Astrocyte (in vitro differentiated cells and primary cell): ENCODE results near the gene MKLN1. TPM values are rescaled to one million over a fixed set of nuclear protein-coding genes. Genes with fewer than 3 reads are reported as not detected.

ENCODE experiments used
- DNase-seq: peaks from one replicate; pipeline ENCODE4 v3.0.0-alpha.2; 2010; ENCODE audit warnings: low read depth
- FAIRE-seq: peaks from 2 replicates; lab custom pipeline; 2011; peaks lifted over from hg19 to GRCh38; lab: Jason Lieb, UNC
- H2AFZ ChIP-seq: 2 replicates; pipeline ENCODE4 v1.6.0; 2012; ENCODE audit warnings: low read depth, low read length, inconsistent platforms
- H3K27ac ChIP-seq: 2 replicates; pipeline ENCODE4 v1.5.1; 2011; ENCODE audit warnings: low read depth, low read length, inconsistent platforms
- H3K27me3 ChIP-seq: 2 replicates; pipeline ENCODE4 v1.6.0; 2011; ENCODE audit warnings: low read length, inconsistent platforms; ENCODE audit not compliant: insufficient read depth
- H3K36me3 ChIP-seq: 2 replicates; pipeline ENCODE4 v1.5.1; 2011; ENCODE audit warnings: low read length, inconsistent platforms; ENCODE audit not compliant: insufficient read depth
- H3K4me1 ChIP-seq: 2 replicates; pipeline ENCODE4 v1.5.1; 2011; ENCODE audit warnings: low read length, inconsistent platforms; ENCODE audit not compliant: insufficient read depth
- H3K4me2 ChIP-seq: 2 replicates; pipeline ENCODE4 v1.6.0; 2012; ENCODE audit warnings: low read length, inconsistent platforms
- H3K4me3 ChIP-seq: 2 replicates; pipeline ENCODE4 v1.5.1; 2011; ENCODE audit warnings: low read depth, mild to moderate bottlenecking, low read length, inconsistent platforms; ENCODE audit not compliant: insufficient read depth
- H3K79me2 ChIP-seq: 2 replicates; pipeline ENCODE4 v1.6.0; 2012; ENCODE audit warnings: mild to moderate bottlenecking, low read length, inconsistent platforms; ENCODE audit not compliant: insufficient read depth
- H3K9ac ChIP-seq: 2 replicates; pipeline ENCODE4 v1.6.0; 2012; ENCODE audit warnings: mild to moderate bottlenecking, low read length, inconsistent platforms
- H3K9me3 ChIP-seq: 2 replicates; pipeline ENCODE4 v1.5.1; 2012; ENCODE audit warnings: low read depth, mild to moderate bottlenecking, low read length, inconsistent platforms; ENCODE audit not compliant: insufficient read depth
- H4K20me1 ChIP-seq: 2 replicates; pipeline ENCODE4 v1.6.0; 2012; ENCODE audit warnings: low read length, inconsistent platforms; ENCODE audit not compliant: insufficient read depth
- H3K27ac Mint-ChIP-seq: one replicate; pipeline ENCODE4 v1.8.0; 2021; ENCODE audit warnings: mild to moderate bottlenecking, mixed read lengths; ENCODE audit not compliant: unreplicated experiment
- H3K27me3 Mint-ChIP-seq: one replicate; pipeline ENCODE4 v1.8.0; 2021; ENCODE audit warnings: low read depth, mixed read lengths; ENCODE audit not compliant: unreplicated experiment
- H3K36me3 Mint-ChIP-seq: one replicate; pipeline ENCODE4 v1.8.0; 2021; ENCODE audit warnings: low read depth, mixed read lengths; ENCODE audit not compliant: unreplicated experiment
- H3K4me1 Mint-ChIP-seq: one replicate; pipeline ENCODE4 v1.8.0; 2021; ENCODE audit warnings: low read depth, mixed read lengths; ENCODE audit not compliant: unreplicated experiment
- H3K4me3 Mint-ChIP-seq: one replicate; pipeline ENCODE4 v1.8.0; 2021; ENCODE audit warnings: mild to moderate bottlenecking, moderate library complexity, mixed read lengths; ENCODE audit not compliant: unreplicated experiment
- H3K9me3 Mint-ChIP-seq: one replicate; pipeline ENCODE4 v1.8.0; 2021; ENCODE audit warnings: mild to moderate bottlenecking, mixed read lengths; ENCODE audit not compliant: unreplicated experiment
- CTCF ChIP-seq: IDR thresholded peaks from 2 replicates; pipeline ENCODE4 v1.5.1; 2011; ENCODE audit warnings: low read depth, mild to moderate bottlenecking, inconsistent platforms, low read length, moderate library complexity; ENCODE audit not compliant: insufficient read depth
- EZH2 ChIP-seq: IDR thresholded peaks from 2 replicates; pipeline ENCODE4 v1.6.1; 2012; ENCODE audit warnings: mild to moderate bottlenecking, low read length, inconsistent platforms; ENCODE audit not compliant: insufficient read depth
- total RNA-seq: library from RNA; stranded (reverse); gene quantifications from 2 replicates; pipeline ENCODE4 v1.2.1, GENCODE V29; 2021

Gene MKLN1
- total RNA-seq, 1 donor from 2014 or later: 48.0 TPM

GRCh38 chr7:131489196-131489595 is 161.5 kb downstream of the MKLN1 start:
- Mint-ChIP-seq H3K4me1 (peaks cover 39% of the 10 kb centered on the region), H3K27me3 (no peaks in the 10 kb centered on the region), H3K9me3 (no peaks in the 10 kb centered on the region), H3K27ac (no peak overlapping the region), H3K36me3 (no peaks in the 10 kb centered on the region), H3K4me3 (no peak overlapping the region)
- Histone ChIP-seq H3K36me3 (peaks cover 6% of the 10 kb centered on the region), H3K9me3 (no peaks in the 10 kb centered on the region), H2AFZ (no peak overlapping the region), H4K20me1 (no peaks in the 10 kb centered on the region), H3K9ac (no peak overlapping the region), H3K4me1 (no peaks in the 10 kb centered on the region), H3K27ac (no peak overlapping the region), H3K27me3 (no peaks in the 10 kb centered on the region), H3K79me2 (no peaks in the 10 kb centered on the region), H3K4me2 (no peak overlapping the region), H3K4me3 (no peak overlapping the region)
- DNase-seq: no peak
- no peak for FAIRE-seq
- TF ChIP-seq CTCF: no peak
- no peak for TF ChIP-seq EZH2

- Histone ChIP-seq H3K9me3 (no peaks in the 10 kb centered on the region), H3K4me3 (no peak overlapping the region), H3K27me3 (no peaks in the 10 kb centered on the region), H3K4me2 (no peak overlapping the region), H2AFZ (no peak overlapping the region), H3K9ac (no peak overlapping the region), H3K79me2 (no peaks in the 10 kb centered on the region), H3K4me1 (no peaks in the 10 kb centered on the region), H3K36me3 (peaks cover 6% of the 10 kb centered on the region), H4K20me1 (no peaks in the 10 kb centered on the region), H3K27ac (no peak overlapping the region)
- no peak for FAIRE-seq
- Mint-ChIP-seq H3K9me3 (no peaks in the 10 kb centered on the region), H3K4me1 (peaks cover 37% of the 10 kb centered on the region), H3K27ac (no peak overlapping the region), H3K4me3 (no peak overlapping the region), H3K36me3 (no peaks in the 10 kb centered on the region), H3K27me3 (no peaks in the 10 kb centered on the region)
- no peak for DNase-seq
- TF ChIP-seq CTCF (no peak), EZH2 (no peak)
These were observed 162.2 kb downstream of the MKLN1 start for GRCh38 chr7:131489881-131490280.

- Histone ChIP-seq H3K36me3 (peaks cover 7% of the 10 kb centered on the region), H3K27ac (no peak overlapping the region), H3K9ac (no peak overlapping the region), H3K79me2 (no peaks in the 10 kb centered on the region), H2AFZ (no peak overlapping the region), H3K9me3 (no peaks in the 10 kb centered on the region), H3K4me2 (no peak overlapping the region), H3K27me3 (no peaks in the 10 kb centered on the region), H4K20me1 (no peaks in the 10 kb centered on the region), H3K4me1 (no peaks in the 10 kb centered on the region), H3K4me3 (no peak overlapping the region)
- Mint-ChIP-seq H3K4me1 (peaks cover 32% of the 10 kb centered on the region), H3K27ac (no peak overlapping the region), H3K27me3 (no peaks in the 10 kb centered on the region), H3K4me3 (no peak overlapping the region), H3K36me3 (peaks cover 6% of the 10 kb centered on the region), H3K9me3 (no peaks in the 10 kb centered on the region)
- DNase-seq (no peak), FAIRE-seq (no peak)
- no peak for TF ChIP-seq CTCF
- TF ChIP-seq EZH2: no peak
These were observed 165.4 kb downstream of the MKLN1 start for GRCh38 chr7:131493081-131493480.
